Measurements from ENCODE around the gene OR9G4.

DNA sequence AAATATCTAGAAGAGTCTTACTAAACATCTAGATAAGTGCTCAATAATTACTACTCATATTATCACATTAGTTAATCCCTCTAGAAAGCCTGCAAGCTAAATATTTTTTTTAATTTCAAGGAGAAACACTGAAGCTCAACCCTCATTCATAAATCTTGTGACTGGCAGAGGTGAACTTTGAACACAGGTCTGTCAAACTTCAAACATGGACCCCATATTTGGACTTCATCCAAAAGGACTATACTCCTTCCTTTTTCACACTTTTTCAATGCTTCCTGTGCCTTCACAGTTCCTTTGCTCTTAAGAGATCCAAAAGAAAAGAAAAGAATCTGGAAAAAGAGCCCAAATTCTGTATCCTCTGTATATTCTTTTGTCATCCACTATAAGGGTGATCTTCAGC lies 28.3 kb upstream of the OR9G4 start:
- TF ChIP-seq, protein P1, sequence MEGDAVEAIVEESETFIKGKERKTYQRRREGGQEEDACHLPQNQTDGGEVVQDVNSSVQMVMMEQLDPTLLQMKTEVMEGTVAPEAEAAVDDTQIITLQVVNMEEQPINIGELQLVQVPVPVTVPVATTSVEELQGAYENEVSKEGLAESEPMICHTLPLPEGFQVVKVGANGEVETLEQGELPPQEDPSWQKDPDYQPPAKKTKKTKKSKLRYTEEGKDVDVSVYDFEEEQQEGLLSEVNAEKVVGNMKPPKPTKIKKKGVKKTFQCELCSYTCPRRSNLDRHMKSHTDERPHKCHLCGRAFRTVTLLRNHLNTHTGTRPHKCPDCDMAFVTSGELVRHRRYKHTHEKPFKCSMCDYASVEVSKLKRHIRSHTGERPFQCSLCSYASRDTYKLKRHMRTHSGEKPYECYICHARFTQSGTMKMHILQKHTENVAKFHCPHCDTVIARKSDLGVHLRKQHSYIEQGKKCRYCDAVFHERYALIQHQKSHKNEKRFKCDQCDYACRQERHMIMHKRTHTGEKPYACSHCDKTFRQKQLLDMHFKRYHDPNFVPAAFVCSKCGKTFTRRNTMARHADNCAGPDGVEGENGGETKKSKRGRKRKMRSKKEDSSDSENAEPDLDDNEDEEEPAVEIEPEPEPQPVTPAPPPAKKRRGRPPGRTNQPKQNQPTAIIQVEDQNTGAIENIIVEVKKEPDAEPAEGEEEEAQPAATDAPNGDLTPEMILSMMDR (IDR thresholded peaks at IDR 0.05), result no peak
- TF ChIP-seq NFYB (CRISPR knock-in tag; conservative IDR thresholded peaks at IDR 0.05; ENCODE audit: low read depth) (no peak), NFE2L1 (CRISPR knock-in tag; IDR thresholded peaks at IDR 0.05) (no peak), ESRRA (CRISPR knock-in tag; IDR thresholded peaks at IDR 0.05; ENCODE audit: borderline replicate concordance) (no peak), CBFB (CRISPR knock-in tag; IDR thresholded peaks at IDR 0.05; ENCODE audit: low read depth) (no peak), NR1H2 (CRISPR knock-in tag; IDR thresholded peaks at IDR 0.05) (no peak), JUN (CRISPR knock-in tag; IDR thresholded peaks at IDR 0.05) (no peak)
- TF ChIP-seq, protein P2, sequence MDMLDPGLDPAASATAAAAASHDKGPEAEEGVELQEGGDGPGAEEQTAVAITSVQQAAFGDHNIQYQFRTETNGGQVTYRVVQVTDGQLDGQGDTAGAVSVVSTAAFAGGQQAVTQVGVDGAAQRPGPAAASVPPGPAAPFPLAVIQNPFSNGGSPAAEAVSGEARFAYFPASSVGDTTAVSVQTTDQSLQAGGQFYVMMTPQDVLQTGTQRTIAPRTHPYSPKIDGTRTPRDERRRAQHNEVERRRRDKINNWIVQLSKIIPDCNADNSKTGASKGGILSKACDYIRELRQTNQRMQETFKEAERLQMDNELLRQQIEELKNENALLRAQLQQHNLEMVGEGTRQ (CRISPR knock-in tag; IDR thresholded peaks at IDR 0.05), result no peak
- TF ChIP-seq, protein P3, sequence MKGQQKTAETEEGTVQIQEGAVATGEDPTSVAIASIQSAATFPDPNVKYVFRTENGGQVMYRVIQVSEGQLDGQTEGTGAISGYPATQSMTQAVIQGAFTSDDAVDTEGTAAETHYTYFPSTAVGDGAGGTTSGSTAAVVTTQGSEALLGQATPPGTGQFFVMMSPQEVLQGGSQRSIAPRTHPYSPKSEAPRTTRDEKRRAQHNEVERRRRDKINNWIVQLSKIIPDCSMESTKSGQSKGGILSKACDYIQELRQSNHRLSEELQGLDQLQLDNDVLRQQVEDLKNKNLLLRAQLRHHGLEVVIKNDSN (CRISPR knock-in tag; IDR thresholded peaks at IDR 0.05), result no peak
- TF ChIP-seq, protein P4, sequence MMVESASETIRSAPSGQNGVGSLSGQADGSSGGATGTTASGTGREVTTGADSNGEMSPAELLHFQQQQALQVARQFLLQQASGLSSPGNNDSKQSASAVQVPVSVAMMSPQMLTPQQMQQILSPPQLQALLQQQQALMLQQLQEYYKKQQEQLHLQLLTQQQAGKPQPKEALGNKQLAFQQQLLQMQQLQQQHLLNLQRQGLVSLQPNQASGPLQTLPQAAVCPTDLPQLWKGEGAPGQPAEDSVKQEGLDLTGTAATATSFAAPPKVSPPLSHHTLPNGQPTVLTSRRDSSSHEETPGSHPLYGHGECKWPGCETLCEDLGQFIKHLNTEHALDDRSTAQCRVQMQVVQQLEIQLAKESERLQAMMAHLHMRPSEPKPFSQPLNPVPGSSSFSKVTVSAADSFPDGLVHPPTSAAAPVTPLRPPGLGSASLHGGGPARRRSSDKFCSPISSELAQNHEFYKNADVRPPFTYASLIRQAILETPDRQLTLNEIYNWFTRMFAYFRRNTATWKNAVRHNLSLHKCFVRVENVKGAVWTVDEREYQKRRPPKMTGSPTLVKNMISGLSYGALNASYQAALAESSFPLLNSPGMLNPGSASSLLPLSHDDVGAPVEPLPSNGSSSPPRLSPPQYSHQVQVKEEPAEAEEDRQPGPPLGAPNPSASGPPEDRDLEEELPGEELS (CRISPR knock-in tag; IDR thresholded peaks at IDR 0.05), result no peak
- TF ChIP-seq, protein P5, sequence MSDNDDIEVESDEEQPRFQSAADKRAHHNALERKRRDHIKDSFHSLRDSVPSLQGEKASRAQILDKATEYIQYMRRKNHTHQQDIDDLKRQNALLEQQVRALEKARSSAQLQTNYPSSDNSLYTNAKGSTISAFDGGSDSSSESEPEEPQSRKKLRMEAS (CRISPR knock-in tag; IDR thresholded peaks at IDR 0.05), result no peak
- TF ChIP-seq, protein P6, sequence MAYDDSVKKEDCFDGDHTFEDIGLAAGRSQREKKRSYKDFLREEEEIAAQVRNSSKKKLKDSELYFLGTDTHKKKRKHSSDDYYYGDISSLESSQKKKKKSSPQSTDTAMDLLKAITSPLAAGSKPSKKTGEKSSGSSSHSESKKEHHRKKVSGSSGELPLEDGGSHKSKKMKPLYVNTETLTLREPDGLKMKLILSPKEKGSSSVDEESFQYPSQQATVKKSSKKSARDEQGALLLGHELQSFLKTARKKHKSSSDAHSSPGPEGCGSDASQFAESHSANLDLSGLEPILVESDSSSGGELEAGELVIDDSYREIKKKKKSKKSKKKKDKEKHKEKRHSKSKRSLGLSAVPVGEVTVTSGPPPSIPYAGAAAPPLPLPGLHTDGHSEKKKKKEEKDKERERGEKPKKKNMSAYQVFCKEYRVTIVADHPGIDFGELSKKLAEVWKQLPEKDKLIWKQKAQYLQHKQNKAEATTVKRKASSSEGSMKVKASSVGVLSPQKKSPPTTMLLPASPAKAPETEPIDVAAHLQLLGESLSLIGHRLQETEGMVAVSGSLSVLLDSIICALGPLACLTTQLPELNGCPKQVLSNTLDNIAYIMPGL (CRISPR knock-in tag; IDR thresholded peaks at IDR 0.05), result no peak

Measured in WTC11 (cell line).